HUDEP-2 (cell line): ENCODE measurements around the gene HPS4.

Experiments used
- DNase-seq, 76 experiments: peaks; one replicate each; lab custom pipeline; 2025; ENCODE audit not compliant: unreplicated experiment in 76 of 76; lab: John Stamatoyannopoulos, UW

The HPS4 gene

DNA sequence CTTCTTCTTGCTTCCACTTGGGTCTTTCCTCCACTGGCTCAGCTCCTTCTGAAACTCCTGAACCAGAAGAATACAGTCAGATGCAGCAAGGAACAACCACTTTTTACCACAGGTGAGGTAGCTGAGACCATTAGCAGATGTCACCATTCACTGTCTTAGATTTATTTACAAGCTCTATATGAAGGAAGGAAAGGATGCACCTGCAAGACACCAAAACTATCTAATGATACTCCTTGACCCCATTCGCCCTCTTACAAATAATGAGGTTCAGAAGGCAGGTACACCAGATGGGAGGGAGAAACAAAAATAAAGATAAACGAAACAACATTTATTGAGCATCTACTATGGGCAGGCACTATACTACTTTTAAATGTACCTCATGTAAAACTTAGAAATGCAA, 18.4 kb upstream of the HPS4 start:
- no peak for DNase-seq

DNA sequence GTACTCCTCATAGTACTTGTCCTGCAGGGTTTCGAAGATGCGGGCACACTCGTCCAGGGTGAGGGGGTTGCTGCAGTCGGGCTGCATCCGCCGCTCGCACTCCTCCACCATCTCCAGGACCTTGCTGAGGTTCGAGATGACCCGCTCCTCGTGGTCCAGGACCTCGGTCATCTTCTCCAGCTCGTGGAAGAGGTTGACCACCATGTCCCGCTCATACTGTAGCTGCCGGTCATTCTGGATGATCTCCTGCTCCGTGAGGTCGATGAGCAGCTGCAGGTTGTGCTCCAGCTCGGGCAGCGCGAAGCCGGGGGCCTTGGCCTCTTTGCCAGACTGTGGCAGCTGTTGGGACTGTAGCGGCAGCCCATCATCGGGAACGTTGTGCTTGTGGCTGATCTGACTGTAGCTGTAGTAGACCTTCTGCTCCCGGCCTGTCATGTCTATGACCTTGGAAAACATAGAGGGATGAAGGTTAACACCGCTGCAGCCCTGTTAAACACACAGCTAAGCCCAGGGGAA, 15.7 kb upstream of the HPS4 start:
- DNase-seq = no peak

DNA sequence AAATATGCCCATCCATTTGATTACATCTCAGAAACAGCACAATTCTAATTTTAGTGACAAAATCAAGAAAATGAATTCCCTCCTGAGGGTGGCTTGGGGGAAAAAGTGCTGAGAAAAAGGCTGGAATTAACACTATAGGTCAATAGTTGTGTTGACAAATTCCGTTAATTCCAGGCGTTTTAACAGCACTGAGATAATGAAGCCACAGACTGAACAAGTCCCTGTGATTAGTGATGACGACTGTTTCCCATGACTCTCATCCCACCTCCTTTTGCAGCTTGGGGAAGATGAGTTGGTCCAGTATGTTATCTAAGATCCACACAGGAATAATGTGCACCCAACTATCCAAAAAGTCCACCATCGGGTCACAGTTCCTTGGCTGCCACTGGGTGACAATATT, 12.9 kb upstream of the HPS4 start:
- DNase-seq = no peak

DNA sequence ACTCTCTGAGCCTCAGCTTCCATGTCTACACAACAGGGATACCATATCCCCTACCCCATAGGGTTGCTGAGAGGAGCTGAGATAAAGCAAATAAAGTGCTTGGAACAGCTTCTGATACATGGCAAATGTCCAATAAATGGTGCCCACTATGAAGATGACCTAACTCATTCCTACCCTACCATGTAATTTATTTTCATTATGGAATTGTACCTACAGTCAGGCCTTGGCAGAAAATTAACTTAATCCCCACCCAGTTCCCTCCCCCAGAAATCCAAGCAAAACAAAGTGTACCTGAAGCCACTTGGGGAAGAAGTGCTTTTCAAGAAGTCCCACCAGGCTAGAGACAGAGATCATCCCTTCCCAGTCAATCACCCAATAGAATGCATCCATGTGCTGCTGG, 10.9 kb upstream of the HPS4 start:
- no peak for DNase-seq

DNA sequence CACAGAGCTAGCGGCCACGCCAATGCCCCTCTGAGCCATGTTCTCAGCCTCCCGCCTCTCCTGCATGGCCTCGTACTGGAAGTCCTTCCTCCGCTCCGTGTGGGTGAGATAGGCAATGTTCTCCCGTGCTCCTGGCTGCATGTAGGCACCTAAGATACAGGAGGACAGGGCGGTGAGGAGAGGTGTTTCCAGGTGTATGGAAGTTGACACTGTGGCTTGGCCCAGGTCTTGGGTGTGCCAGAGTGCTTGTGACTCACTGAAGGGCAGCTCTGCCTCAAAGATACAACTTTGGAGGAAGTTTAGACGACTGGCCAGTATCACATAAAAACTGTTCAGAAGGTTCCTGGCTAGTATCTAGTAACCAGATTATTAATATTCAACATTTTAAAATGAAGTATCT, 8.6 kb upstream of the HPS4 start:
- no peak for DNase-seq

DNA sequence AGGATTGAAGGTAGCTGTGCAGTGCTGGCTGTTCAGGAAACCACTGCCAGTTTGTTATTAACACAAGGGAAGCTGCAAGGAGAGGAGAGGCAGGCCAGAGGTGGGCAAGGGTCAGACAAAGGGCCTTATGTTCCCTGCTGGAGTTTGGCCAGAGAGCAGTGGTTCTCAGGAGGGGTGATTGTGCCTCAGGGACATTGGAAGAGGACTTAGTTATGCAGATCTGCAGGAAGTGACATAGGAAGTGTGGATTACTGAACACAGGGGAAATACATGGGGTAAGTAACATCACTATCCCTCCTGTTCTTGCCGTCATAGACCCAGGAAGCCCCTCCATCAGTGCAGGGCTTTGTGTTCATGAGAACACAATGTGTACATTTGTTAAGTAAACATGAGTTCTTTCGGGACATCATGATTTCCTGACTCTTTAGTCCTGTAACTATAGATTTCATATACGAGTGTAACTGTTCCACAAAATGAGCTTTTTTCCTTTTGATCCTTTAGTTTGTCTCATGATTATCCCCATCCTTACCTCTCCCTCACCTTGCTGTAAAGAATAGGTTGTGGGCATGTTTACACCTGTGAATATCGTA, 6.0 kb upstream of the HPS4 start:
- DNase-seq = no peak

DNA sequence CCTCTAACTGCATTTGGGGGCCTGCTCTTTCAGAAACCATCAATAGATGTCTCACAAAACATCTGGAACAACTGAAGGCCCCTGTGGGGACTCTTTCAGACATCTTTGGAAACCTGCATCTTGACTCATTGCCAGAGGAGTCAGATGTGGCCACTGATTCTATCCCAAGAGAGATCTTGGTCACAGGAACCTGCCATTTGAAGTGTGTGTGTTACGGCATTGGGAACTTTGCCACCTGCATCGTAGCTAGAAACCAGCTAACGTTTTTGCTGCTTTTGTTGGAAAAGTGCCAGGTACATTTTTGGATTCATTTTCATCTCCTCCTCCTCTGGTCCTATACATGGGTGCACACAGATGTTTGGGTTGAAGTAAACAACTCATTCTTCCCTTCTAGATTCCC, 4.4 kb upstream of the HPS4 start:
- DNase-seq = peak in 1 of 76 experiments; percentile 7

DNA sequence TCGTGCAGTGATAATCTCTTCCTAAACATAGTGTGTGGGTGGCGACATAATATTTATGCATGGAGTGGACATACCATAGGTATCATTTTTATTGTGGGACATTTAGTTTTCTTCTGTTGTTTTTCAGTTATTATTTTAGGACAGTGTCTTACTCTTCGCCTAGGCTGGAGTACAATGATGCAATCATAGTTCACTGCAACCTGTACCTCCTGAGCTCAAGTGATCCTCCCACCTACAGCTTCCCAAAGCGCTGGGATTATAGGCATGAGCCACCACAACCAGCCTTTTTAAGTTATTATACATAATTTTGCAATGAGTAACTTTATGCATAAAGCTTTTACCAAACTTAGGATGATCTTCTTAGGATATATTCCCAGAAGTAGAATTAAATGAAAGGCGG, 2.8 kb upstream of the HPS4 start:
- DNase-seq = no peak

DNA sequence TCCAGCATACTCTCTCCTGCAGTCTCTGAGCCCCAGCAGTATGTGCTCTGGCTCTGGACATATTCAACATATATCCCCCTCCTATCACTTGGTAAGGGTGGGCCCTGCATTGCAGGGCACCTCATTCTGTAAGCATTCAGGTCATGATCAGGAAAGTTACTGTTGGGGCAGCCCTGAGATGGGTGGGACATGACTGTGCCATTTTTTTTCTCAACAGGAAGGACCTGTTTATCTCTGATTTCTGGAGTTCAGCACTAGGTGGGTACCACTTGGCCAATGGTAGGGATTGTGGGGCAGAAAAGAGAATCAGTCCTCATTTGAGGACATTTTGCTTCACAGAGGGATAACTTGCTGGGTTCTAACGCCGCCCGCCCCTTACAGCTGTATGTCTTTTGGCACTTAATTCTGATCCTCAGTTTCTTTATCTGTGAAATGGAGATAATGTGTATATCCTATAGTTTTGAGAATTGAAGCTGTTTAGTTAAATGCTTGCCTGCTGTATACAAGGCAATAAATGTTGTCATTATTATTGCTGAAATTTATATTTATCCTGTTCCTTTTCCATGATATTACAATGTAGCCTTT, 2.3 kb upstream of the HPS4 start:
- peak in 1 of 76 experiments; percentile 19 for DNase-seq

DNA sequence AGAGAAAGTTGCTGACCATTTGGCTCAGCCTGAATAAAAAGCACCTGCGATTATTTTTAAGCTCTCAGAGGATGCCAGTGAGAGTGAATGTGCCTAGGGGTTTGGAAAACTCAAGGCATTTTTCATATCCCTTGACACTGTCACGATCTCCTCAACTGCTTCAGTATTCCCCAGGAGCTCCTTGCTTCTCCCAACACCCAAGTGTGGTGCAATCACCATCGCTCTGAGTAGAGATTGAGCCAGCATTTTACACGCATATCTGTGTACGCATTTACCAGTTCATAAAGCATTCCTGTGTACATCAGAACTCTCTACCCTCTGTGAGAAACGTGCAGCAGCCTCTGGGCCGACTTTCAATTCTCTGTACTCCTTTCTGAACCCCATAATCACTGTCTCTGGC, 1.4 kb upstream of the HPS4 start:
- no peak for DNase-seq

DNA sequence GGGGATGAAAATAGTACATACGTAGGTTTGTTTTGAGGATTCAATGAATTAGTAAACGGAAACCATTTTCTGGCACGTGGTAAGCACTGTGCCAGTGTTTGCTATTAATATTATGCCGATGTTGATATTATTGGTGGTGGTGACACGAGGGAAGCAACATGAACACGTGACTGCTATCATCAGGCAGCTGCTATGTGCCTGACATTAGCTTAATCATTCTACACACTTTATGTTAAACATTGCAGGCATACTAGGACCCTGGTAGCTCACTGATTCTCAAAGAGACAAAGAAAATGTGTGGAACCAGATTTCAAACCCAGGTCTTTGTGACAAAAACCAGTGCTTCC, 750 bp upstream of the HPS4 start:
- DNase-seq = peak in 16 of 76 experiments; percentile 11 to 61 (median 39)

DNA sequence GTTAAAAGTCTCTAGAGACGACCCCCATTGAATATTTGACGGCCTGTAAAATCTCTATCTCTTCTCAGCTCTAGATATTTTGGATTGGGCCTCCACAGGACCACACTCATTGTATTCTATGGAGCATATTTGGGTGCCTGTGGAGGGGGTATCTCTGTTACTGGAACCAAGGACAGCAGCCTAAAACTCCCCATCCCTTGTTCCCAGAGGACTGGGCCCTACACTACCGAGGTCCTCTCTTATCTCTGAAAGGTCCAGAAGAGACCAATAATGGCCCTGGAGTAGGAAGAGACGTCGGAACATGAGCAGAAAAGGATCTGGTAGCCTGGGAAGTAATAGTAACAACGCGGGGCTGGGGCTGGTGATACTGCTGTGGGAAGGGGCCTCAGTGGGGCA, 542 bp downstream of the HPS4 start:
- DNase-seq = peak in 1 of 76 experiments; percentile 48

DNA sequence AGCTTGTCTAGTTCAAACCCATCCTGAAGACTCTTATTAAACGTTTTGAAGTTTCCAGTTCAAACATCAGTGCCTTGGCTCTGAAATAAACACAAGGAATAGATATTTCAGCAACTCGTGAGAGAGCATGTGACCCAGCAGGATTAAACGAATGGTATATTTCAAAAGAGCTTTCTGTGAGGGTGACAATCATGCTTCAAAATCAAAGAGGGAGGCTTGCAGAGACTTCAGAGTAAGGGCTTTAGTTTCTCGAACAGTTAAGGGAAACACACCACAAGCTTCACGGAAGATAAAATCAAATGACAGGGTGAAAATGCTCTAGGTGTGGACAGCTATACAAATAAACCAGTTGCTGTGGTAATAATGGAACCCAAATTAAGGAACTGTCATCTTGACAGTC, 1.4 kb downstream of the HPS4 start:
- DNase-seq = peak in 7 of 76 experiments; percentile 7 to 61 (median 27)

DNA sequence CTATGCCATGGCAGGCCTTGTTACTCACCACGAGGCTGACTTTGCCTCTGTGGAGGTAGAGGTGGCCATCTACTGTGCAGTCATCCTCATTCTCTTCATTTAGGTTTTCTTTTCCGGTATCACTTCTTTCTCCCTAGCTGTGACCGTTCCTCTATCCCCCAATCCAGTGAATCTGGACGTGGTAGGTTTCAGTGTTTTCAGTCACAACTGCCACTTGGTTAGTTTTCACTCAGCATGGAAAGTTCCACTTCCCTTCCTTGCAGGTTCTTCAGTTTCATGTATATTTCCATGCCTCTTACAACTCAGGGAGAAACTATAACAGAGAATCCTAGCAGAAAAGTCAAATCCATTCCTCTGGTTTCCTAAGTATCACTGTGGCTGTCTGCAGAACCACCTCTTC, 1.9 kb downstream of the HPS4 start:
- peak in 1 of 76 experiments; percentile 35 for DNase-seq

DNA sequence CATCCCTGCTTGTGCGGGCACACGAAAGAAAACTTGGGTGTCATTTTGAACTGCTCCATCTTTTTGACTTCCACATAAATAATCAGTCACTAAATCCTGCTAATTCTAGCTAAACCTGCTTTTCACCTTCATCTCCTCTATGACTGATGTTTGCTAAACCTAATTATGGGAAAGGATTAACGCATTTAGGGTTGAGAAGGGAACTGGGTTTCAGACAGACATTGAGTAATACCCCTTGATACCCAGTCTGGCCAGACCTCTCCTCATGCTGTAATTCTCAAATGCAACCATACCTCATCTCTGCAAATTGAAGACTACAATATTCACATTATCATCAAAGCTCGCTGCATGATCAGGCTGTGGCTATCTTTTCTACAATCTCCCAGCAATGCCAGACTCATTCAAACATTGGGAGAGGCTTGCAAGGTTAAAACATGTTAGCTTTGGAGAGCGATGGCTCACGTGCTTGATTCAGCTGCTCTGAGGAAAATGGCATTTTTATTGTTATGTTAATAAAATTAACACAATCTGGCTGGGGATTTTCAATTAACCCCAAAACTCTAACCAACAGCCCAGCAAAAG, 2.4 kb downstream of the HPS4 start:
- DNase-seq = peak in 4 of 76 experiments; percentile 12 to 47 (median 26)

DNA sequence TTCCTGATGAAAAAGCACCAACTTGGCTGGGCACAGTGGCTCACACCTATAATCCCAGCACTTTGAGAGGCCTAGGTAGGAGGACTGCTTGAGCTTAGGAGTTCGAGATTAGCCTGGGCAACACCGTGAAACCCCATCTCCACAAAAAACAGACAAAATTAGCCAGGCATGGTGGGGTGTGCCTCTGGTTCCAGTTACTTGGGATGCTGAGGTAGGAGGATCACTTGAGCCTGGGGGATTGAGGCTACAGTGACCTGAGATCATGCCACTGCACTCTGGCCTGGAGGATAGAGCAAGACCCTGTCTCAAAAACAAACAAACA, 3.0 kb downstream of the HPS4 start:
- peak in 1 of 76 experiments; percentile 15 for DNase-seq

DNA sequence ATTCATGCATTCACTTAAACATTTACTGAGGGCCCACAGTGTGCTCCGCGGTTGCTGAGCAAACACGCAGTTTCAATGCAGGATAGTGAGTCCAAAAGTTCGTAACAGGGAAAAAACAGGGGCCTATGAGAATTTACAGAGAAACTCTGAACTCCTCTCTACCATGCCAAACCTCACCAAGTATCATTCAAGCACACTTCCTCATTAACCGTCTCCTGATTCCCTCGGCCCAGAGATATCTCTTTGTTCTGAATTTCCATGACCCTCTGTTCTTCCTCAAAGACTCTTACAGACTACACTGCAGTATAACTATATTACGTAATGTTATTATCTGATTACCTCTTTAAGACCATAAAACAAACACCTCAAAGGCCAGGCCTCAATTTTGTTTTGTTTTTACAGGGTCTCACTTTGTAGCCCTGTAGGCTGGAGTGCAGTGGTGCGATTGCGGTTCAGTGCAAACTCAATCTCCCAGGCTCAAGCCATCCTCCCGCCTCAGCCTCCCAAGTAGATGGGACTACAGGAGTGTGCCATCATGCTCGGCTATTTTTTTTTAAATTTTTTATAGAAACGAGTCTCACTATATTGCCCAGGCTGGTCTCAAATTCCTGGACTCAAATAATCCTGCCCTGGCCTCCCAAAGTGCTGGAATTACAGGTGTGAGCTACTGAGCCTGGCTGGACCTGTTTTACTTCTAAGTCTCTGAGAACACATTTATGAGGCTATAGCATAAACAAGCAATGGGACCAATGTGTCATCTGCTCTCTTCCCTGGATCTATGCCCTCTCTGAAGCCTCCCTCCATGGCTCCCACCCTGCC, 3.6 kb downstream of the HPS4 start:
- peak in 22 of 76 experiments; percentile 19 to 73 (median 47) for DNase-seq

DNA sequence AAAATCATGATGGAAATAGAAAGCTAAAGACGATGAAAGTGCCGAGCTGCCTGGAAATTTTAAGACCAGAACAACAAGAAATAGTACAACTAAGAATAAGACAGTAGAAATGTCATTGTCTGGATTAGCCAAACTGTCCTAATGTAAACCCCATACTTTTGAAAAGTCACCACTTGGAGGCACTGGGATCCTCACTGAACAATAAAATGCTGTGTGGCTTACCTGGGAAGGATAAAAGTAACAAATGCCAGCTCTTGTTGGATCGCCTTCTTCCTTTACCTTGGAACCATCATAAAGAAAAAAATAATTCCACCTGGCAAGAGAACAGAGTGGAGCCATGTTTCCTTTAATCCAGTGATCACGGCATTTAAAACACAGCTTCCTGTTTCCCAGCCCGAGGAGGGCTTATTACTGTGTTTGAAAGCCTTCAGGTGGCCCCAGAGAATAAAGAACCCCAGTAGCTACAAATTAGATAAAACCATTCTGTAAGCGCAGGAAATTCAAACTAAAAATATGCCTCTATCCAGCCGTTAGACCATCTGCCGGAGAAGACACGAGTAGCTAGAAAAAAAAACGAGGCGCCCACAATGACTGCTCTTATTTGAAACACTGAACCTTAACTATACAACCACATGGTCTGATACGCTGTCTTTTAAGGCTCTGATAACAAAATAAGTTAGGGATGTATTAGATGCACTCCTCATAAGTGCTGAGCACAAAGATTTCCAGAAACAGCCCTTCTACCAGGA, 4.4 kb downstream of the HPS4 start:
- DNase-seq = peak in 22 of 76 experiments; percentile 16 to 73 (median 49)

DNA sequence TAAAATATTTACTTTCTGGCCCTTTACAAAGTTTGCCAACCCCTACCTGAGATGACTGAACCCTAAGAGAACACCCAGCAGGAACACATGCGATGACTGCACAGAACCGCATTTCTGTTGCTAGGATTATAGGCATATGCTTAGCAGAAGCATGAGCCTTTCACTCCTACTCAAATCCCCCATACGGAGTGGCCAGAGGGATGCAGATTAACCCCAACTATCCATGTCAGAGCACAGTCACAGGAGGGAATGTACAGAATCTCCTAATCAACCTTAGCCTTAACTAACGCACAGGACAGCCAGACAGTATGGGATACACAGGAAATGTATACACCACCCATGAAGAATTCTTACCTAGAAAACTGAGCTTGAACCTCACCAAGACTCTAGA, 6.2 kb downstream of the HPS4 start:
- peak in 2 of 76 experiments; percentile 16 to 35 for DNase-seq

DNA sequence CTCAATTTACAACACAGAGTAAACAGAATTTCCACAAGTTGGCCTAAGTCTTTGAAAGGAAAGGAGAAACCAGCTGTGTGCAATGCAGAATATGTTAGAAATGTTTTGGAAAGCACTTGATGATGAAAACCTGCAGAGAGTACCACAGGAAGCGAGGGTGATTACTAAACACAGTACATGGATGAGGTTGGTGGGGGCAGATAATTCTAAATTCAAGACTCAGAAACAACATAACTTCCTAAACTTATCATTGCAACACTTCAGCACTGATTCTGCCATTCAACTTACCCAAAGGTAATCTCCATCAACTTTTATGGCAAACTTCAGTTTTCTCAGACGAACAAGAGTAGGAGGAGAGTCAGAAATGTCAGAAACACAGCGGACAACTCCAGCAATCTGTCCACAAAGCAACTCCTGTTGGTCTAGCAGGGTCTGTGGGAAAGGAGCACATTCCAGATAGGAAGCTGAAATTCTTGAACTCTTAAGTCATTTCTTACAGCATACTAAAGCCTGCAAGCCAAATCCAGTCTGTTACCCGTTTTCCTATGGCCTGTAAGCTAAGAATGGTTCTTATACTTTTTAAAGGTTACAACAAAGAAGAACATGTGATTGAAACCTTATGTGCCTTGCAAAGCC, 6.8 kb downstream of the HPS4 start:
- DNase-seq = no peak
